Activated CD8-positive, alpha-beta T cell treated with anti-CD3 and anti-CD28 coated beads for 36 hours (primary cell): Measurements from ENCODE around the gene CLIC1. TPM values are rescaled to one million over a fixed set of nuclear protein-coding genes. Genes with fewer than 3 reads are reported as not detected.
A peak's percentile ranks its signal among the peaks of the same experiment; 100 is the strongest.

Source experiments
- ATAC-seq: fragments of 200-7000 bp; cut with Tn5 transposase; one replicate; pipeline ENCODE4 v1.10.0; 2021; ENCODE audit warnings: mild to moderate bottlenecking, moderate library complexity
- CTCF ChIA-PET: fragments of 350-600 bp; sonication (Branson Sonifier 250); formaldehyde crosslinking; loops from one replicate; lab custom pipeline; 2021; ENCODE audit warnings: antibody characterized with exemption; lab: Charles Lee
- POLR2A ChIA-PET: fragments of 350-600 bp; sonication (Branson Sonifier 250); formaldehyde crosslinking; loops from one replicate; lab custom pipeline; 2021; ENCODE audit warnings: antibody characterized with exemption; lab: Charles Lee
- DNase-seq: peaks from one replicate; pipeline ENCODE4 v3.0.0-alpha.2; 2020
- H3K27ac Mint-ChIP-seq: one replicate; pipeline ENCODE4 v1.8.0; 2021; ENCODE audit warnings: mild to moderate bottlenecking, mixed read lengths
- H3K27me3 Mint-ChIP-seq: one replicate; pipeline ENCODE4 v1.8.0; 2021; ENCODE audit warnings: mixed read lengths
- H3K36me3 Mint-ChIP-seq: one replicate; pipeline ENCODE4 v1.8.0; 2021; ENCODE audit warnings: low read depth, mixed read lengths
- H3K4me1 Mint-ChIP-seq: one replicate; pipeline ENCODE4 v1.8.0; 2021; ENCODE audit warnings: low read depth, mixed read lengths
- H3K4me3 Mint-ChIP-seq: one replicate; pipeline ENCODE4 v1.8.0; 2021; ENCODE audit warnings: mild to moderate bottlenecking, moderate library complexity, mixed read lengths
- H3K9me3 Mint-ChIP-seq: one replicate; pipeline ENCODE4 v1.8.0; 2021; ENCODE audit warnings: mixed read lengths
- intact Hi-C: fragments of 100-400 bp; cut with micrococcal nuclease; formaldehyde crosslinking; loops from one replicate; pipeline ENCODE4 v1.10.0; 2022
- total RNA-seq, 2 experiments: library from RNA; stranded (reverse); gene quantifications; one replicate each; pipeline ENCODE4 v1.2.3, GENCODE V29; 2021
- TF ChIP-seq, protein P1 (sequence below): fragments of 200-600 bp; IDR thresholded peaks from one replicate; pipeline ENCODE4 v1.8.0; 2022; ENCODE audit warnings: antibody characterized with exemption, mild to moderate bottlenecking

CLIC1 gene
- total RNA-seq, 2 experiments from 2014 or later = 334 to 346 TPM

DNA sequence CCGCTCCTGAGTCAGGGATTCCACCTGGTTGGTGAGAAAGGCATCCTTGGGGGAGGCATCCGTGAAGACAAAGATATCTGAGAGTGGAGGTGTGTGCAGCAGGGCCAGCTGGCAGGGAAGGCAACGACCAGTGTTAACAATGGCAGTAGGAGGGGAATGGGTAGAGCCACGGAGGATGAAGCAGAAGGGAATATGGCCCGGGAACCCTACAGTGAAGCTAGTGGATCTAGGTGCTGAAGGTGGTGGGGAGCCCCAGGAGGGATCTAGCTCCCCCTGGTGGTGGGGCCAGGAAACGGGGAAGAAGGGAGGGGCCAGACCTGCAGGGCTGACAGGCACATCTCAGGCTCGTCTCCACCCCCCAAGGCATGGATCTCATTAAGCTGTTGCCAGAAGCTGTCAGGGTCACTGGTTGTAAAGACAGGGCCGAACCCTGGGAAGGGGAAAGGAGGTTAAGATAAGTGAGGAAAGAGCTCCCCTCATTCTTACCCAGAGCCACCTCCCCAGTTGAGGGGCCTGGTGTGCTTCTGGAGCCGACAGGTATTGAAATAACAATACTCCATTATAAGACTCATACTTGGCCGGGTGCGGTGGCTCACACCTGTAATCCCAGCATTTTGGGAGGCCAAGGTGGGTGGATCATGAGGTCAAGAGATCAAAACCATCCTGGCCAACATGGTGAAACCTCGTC lies 33.5 kb upstream of the CLIC1 start:
- TF ChIP-seq, protein P1, sequence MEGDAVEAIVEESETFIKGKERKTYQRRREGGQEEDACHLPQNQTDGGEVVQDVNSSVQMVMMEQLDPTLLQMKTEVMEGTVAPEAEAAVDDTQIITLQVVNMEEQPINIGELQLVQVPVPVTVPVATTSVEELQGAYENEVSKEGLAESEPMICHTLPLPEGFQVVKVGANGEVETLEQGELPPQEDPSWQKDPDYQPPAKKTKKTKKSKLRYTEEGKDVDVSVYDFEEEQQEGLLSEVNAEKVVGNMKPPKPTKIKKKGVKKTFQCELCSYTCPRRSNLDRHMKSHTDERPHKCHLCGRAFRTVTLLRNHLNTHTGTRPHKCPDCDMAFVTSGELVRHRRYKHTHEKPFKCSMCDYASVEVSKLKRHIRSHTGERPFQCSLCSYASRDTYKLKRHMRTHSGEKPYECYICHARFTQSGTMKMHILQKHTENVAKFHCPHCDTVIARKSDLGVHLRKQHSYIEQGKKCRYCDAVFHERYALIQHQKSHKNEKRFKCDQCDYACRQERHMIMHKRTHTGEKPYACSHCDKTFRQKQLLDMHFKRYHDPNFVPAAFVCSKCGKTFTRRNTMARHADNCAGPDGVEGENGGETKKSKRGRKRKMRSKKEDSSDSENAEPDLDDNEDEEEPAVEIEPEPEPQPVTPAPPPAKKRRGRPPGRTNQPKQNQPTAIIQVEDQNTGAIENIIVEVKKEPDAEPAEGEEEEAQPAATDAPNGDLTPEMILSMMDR = peak; percentile 84
- ATAC-seq = peak; percentile 87
- Mint-ChIP-seq H3K4me1 (peaks cover 26% of the 10 kb centered on the region), H3K4me3 (no peak overlapping the region), H3K27me3 (no peaks in the 10 kb centered on the region), H3K9me3 (no peaks in the 10 kb centered on the region), H3K36me3 (no peaks in the 10 kb centered on the region), H3K27ac (no peak overlapping the region)
- peak; percentile 90 for DNase-seq
- intact Hi-C loops = no loop called here
- CTCF ChIA-PET = interaction anchor here (0.6 to 4.5 kb wide), 33 partner anchors 8 to 196 kb away, joined by 3 to 59 read pairs (median 5); partner anchors contain the start of genes CLIC1, DDAH2, HSPA1A and HSPA1B
- POLR2A ChIA-PET = interaction anchor here (0.7 to 1.9 kb wide), 6 partner anchors 11 to 202 kb away, joined by 3 to 7 read pairs (median 3); partner anchors contain the start of genes DXO and VARS1

DNA sequence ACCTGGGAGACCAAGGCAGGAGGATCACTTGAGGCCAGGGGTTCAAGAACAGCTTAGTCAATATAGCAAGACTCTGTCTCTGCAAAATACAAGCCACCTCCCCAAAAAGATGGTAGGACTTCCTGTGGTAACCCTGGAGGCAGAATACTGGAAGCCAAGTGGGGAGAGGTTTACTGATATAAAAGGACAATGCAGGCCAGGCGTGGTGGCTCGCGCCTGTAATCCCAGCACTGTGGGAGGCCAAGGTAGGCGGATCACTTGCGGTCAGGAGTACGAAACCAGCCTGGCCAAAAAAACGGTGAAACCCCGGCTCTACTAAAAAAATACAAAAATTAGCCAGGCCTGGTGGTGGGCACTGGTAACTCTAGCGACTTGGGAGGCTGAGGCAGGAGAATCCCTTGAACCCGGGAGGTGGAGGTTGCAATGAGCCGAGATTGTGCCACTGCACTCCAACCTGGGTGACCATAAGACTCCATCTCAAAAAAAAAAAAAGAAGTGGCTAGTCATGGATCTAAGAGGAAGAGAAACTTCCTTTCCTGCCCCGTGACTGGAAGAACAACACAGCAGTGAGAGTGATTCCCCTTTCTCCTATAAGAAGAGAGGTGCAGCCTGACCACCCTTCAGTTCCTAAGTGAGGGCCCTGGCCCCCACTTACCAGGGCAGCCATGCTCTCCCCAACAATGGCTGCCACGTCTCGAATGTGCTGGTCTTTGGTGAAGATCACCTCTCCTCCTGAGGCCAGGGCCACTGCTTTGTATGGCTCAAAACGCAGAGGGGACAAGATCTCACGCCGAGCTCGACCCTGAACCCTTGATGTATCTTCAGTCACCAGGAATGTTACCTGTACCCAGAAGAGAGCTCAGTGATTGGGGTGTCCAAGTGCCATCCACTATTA lies 32.3 kb upstream of the CLIC1 start:
- no peak overlapping the region for H3K27ac Mint-ChIP-seq
- TF ChIP-seq, protein P1 = no peak
- intact Hi-C loops = no loop called here
- H3K9me3 Mint-ChIP-seq = no peaks in the 10 kb centered on the region
- peaks cover 2% of the 10 kb centered on the region for H3K36me3 Mint-ChIP-seq
- CTCF ChIA-PET = interaction anchor here (0.6 to 4.5 kb wide), 18 partner anchors 10 to 197 kb away, joined by 3 to 59 read pairs (median 8); partner anchors contain the start of genes CLIC1, DDAH2, LSM2 and MSH5
- no peak overlapping the region for H3K4me3 Mint-ChIP-seq
- POLR2A ChIA-PET = interaction anchor here (1.9 kb wide), 1 partner anchor 10 kb away, joined by 7 read pairs; no protein-coding TSS in a partner anchor
- DNase-seq (no peak), ATAC-seq (no peak)
- no peaks in the 10 kb centered on the region for H3K27me3 Mint-ChIP-seq
- H3K4me1 Mint-ChIP-seq = peaks cover 21% of the 10 kb centered on the region

DNA sequence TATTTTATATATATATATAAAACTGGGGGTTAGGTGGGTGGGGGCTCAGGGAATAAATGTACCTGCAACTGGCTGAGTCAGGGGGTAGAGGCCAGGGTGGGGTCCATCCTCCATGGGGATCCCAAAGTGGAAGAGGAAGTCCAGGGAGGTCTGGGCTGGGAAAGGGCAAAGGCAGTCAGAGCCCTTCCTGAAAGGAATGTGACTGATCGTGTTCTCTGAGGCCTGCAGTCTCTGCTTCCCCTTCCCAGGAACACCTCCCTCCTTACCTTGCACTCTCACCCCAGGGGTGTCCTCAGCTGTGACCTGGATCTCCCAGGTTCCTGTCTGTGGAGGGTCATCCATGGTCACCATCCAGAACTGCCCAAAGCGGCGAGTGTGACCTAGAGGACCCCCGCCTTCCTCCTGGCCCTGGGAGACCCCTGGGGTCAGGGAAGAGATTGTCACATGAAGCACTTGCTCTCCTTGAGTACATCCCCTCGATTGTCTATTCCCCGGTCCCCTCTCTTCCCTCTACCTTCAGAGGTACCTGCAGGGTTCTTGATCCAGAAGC lies 30.8 kb upstream of the CLIC1 start:
- peaks cover 5% of the 10 kb centered on the region for H3K36me3 Mint-ChIP-seq
- POLR2A ChIA-PET = no interaction called here
- intact Hi-C loops = no loop called here
- TF ChIP-seq, protein P1 = no peak
- no peak overlapping the region for H3K27ac Mint-ChIP-seq
- H3K4me3 Mint-ChIP-seq = no peak overlapping the region
- no peaks in the 10 kb centered on the region for H3K9me3 Mint-ChIP-seq
- ATAC-seq = no peak
- H3K27me3 Mint-ChIP-seq = no peaks in the 10 kb centered on the region
- DNase-seq = no peak
- peaks cover 15% of the 10 kb centered on the region for H3K4me1 Mint-ChIP-seq
- CTCF ChIA-PET = no interaction called here

DNA sequence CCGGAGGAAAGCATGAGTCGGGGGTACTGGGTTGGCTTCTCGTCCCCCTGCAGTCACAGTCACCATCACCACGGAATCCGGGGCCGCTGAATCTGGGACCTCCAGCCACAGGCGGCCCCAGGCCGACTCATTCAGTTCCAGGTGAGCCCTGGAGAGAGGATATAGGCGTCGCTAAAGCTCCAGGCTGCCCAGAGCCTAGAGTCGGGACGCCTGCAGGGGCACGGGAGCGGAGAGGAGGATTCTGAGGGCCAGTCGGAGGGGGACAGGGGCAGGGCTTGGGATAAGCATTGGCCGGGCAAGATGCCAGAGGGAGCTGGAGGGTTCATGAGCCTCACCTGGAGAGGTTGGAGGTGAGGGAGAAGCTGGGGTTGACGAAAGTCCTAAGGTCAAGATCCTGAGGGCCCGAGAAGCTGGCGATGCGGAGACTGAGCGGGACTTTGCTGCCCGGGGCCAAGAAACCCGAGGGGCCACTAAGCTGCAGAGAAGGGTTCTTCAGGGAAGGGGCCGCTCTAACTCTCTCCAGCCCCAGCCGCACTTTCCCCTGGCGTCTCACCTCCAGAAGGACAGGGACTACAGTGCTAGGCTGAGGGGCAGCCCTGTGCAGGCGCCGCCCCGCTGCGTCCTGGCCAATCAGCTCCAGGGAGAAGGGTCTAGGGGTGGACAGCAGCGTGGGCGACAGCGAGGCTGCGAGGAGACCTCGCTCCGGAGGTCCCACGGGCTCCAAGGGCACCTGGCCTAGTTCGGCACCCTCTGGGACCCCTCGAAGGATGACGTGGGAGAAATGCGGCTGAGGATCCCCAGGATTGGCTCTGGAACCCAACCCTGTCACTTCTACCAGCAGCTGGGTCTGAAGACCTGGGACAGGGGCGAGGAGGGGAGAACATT lies 29.8 kb upstream of the CLIC1 start:
- Mint-ChIP-seq H3K9me3 (no peaks in the 10 kb centered on the region), H3K27me3 (no peaks in the 10 kb centered on the region), H3K27ac (no peak overlapping the region), H3K4me1 (peaks cover 9% of the 10 kb centered on the region), H3K4me3 (no peak overlapping the region), H3K36me3 (peaks cover 12% of the 10 kb centered on the region)
- ChIA-PET POLR2A (interaction anchor here (1.1 to 2.0 kb wide), 5 partner anchors 9 to 44 kb away, joined by 4 to 5 read pairs (median 5); partner anchors contain the start of genes LY6G6C, MPIG6B and VWA7), CTCF (interaction anchor here (0.6 kb wide), 1 partner anchor 38 kb away, joined by 3 read pairs; no protein-coding TSS in a partner anchor)
- intact Hi-C loops = no loop called here
- ATAC-seq = no peak
- TF ChIP-seq, protein P1 = no peak
- no peak for DNase-seq
